Smooth muscle cell (in vitro differentiated cells): Measurements from ENCODE around the gene GAREM2. TPM values are rescaled to one million over a fixed set of nuclear protein-coding genes. Genes with fewer than 3 reads are reported as not detected.

Source experiments
- DNase-seq: peaks from one replicate; lab custom pipeline; 2025; ENCODE audit not compliant: unreplicated experiment; lab: John Stamatoyannopoulos, UW
- H2AFZ ChIP-seq: fragments of 200-600 bp; sonication (generic); 2 replicates; pipeline ENCODE4 v1.6.0; 2016; ENCODE audit warnings: antibody characterized with exemption, low read depth, mild to moderate bottlenecking
- H3F3A ChIP-seq: fragments of 200-600 bp; sonication (generic); 2 replicates; pipeline ENCODE4 v1.6.0; 2017; ENCODE audit warnings: antibody characterized with exemption, low read depth
- H3K27ac ChIP-seq: fragments of 200-600 bp; sonication (generic); 2 replicates; pipeline ENCODE4 v1.5.1; 2016; ENCODE audit warnings: low read depth, mild to moderate bottlenecking
- H3K27me3 ChIP-seq: fragments of 200-600 bp; sonication (generic); 2 replicates; pipeline ENCODE4 v1.6.1; 2016; ENCODE audit warnings: low read depth, mild to moderate bottlenecking
- H3K36me3 ChIP-seq: fragments of 200-600 bp; sonication (generic); 2 replicates; pipeline ENCODE4 v1.5.1; 2016; ENCODE audit warnings: low read depth
- H3K4me1 ChIP-seq: fragments of 200-600 bp; sonication (generic); 2 replicates; pipeline ENCODE4 v1.5.1; 2016; ENCODE audit warnings: low read depth
- H3K4me2 ChIP-seq: fragments of 200-600 bp; sonication (generic); 2 replicates; pipeline ENCODE4 v1.6.0; 2016; ENCODE audit warnings: mild to moderate bottlenecking
- H3K4me3 ChIP-seq: fragments of 200-600 bp; sonication (generic); 2 replicates; pipeline ENCODE4 v1.5.1; 2016; ENCODE audit warnings: mild to moderate bottlenecking
- H3K79me2 ChIP-seq: fragments of 200-600 bp; sonication (generic); 2 replicates; pipeline ENCODE4 v1.6.0; 2016; ENCODE audit warnings: low read depth, mild to moderate bottlenecking
- H3K9ac ChIP-seq: fragments of 200-600 bp; sonication (generic); 2 replicates; pipeline ENCODE4 v1.6.0; 2016; ENCODE audit warnings: low read depth
- H3K9me3 ChIP-seq: fragments of 200-600 bp; sonication (generic); replicated peaks from 2 replicates; pipeline ENCODE4 v1.5.1; 2016; ENCODE audit warnings: low read depth
- H4K20me1 ChIP-seq: fragments of 200-600 bp; sonication (generic); 2 replicates; pipeline ENCODE4 v1.6.0; 2016; ENCODE audit warnings: low read depth
- WGBS: methylation state at CpG from one replicate; pipeline ENCODE4 v1.1.7; 2016; ENCODE audit warnings: low lambda C conversion rate; 5-methylcytosine and 5-hydroxymethylcytosine counted together
- polyA plus RNA-seq: library from polyadenylated mRNA; unstranded; fragments of >200 nt; fragmentation: Nextera tagmentation; extraction: Ambion mirVana; gene quantifications from 2 replicates; pipeline ENCODE4 v1.2.1, GENCODE V29; 2016
- total RNA-seq: library from RNA; depleted of rRNA; stranded (reverse); fragments of >200 nt; gene quantifications from 2 replicates; pipeline ENCODE4 v1.2.3, GENCODE V29; 2014
- TF ChIP-seq, protein P1 (sequence below): fragments of 200-600 bp; sonication (generic); IDR thresholded peaks from 2 replicates; pipeline ENCODE4 v1.5.1; 2017; ENCODE audit warnings: borderline replicate concordance, mild to moderate bottlenecking, antibody characterized with exemption; ENCODE audit not compliant: insufficient read depth, poor library complexity, severe bottlenecking

Gene GAREM2
- total and polyA plus RNA-seq, 2 experiments from 2014 or later: 2.9 to 16.2 TPM

- DNase-seq: no peak
- TF ChIP-seq, protein P1, sequence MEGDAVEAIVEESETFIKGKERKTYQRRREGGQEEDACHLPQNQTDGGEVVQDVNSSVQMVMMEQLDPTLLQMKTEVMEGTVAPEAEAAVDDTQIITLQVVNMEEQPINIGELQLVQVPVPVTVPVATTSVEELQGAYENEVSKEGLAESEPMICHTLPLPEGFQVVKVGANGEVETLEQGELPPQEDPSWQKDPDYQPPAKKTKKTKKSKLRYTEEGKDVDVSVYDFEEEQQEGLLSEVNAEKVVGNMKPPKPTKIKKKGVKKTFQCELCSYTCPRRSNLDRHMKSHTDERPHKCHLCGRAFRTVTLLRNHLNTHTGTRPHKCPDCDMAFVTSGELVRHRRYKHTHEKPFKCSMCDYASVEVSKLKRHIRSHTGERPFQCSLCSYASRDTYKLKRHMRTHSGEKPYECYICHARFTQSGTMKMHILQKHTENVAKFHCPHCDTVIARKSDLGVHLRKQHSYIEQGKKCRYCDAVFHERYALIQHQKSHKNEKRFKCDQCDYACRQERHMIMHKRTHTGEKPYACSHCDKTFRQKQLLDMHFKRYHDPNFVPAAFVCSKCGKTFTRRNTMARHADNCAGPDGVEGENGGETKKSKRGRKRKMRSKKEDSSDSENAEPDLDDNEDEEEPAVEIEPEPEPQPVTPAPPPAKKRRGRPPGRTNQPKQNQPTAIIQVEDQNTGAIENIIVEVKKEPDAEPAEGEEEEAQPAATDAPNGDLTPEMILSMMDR: no peak
- H3K4me3 ChIP-seq: no peak overlapping the region
- no peak overlapping the region for H3K27ac ChIP-seq
- 92% methylated on average over 15 of the region's 15 CpGs for WGBS
- no peaks in the 10 kb centered on the region for H3K27me3 ChIP-seq
- H3K9ac ChIP-seq: no peak overlapping the region
- no peaks in the 10 kb centered on the region for H3K9me3 ChIP-seq
- H3K4me1 ChIP-seq: no peaks in the 10 kb centered on the region
- H3F3A ChIP-seq: no peaks in the 10 kb centered on the region
- no peak overlapping the region for H3K4me2 ChIP-seq
- H2AFZ ChIP-seq: no peak overlapping the region
- no peaks in the 10 kb centered on the region for H4K20me1 ChIP-seq
- no peaks in the 10 kb centered on the region for H3K36me3 ChIP-seq
- no peaks in the 10 kb centered on the region for H3K79me2 ChIP-seq
Measured at GRCh38 chr2:26187114-26187513, 14.2 kb downstream of the GAREM2 start.

GRCh38 chr2:26187537-26188104 lies 14.7 kb downstream of the GAREM2 start:
- Histone ChIP-seq H3K36me3 (no peaks in the 10 kb centered on the region), H3K4me1 (no peaks in the 10 kb centered on the region), H3K27me3 (no peaks in the 10 kb centered on the region), H3K79me2 (no peaks in the 10 kb centered on the region), H3K9me3 (no peaks in the 10 kb centered on the region), H3K4me3 (no peak overlapping the region), H3K9ac (no peak overlapping the region), H3K4me2 (no peak overlapping the region), H2AFZ (no peak overlapping the region), H3F3A (no peaks in the 10 kb centered on the region), H4K20me1 (no peaks in the 10 kb centered on the region), H3K27ac (no peak overlapping the region)
- DNase-seq: no peak
- TF ChIP-seq, protein P1: no peak
- WGBS: 97% methylated on average over 16 of the region's 16 CpGs

DNA sequence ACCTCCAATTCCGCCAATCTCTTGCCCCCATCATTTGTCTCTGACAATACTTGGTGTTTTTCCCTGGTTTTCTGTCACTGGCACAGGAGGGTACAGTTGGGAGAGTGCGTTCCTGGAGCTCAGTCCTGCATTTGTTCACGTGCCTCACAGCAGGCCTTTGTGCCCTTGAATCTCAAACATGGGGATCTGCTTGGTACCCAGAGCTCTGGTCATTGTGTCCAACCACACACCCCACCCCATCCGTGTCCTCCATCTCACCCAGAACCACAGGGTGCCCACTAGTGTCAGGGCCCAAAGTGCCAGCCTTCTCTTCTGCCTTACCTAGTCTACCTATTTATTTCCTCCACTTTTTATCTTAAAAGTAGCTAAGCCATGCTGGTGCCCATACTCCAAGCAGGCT lies 16.2 kb downstream of the GAREM2 start:
- no peaks in the 10 kb centered on the region for H3F3A ChIP-seq
- H3K79me2 ChIP-seq: no peaks in the 10 kb centered on the region
- no peak overlapping the region for H3K27ac ChIP-seq
- no peaks in the 10 kb centered on the region for H4K20me1 ChIP-seq
- H3K4me1 ChIP-seq: no peaks in the 10 kb centered on the region
- DNase-seq: no peak
- no peak overlapping the region for H2AFZ ChIP-seq
- no peaks in the 10 kb centered on the region for H3K27me3 ChIP-seq
- no peak overlapping the region for H3K9ac ChIP-seq
- H3K4me2 ChIP-seq: no peak overlapping the region
- 88% methylated on average over 4 of the region's 4 CpGs for WGBS
- no peaks in the 10 kb centered on the region for H3K36me3 ChIP-seq
- H3K9me3 ChIP-seq: no peaks in the 10 kb centered on the region
- TF ChIP-seq, protein P1: no peak
- H3K4me3 ChIP-seq: no peak overlapping the region

DNA sequence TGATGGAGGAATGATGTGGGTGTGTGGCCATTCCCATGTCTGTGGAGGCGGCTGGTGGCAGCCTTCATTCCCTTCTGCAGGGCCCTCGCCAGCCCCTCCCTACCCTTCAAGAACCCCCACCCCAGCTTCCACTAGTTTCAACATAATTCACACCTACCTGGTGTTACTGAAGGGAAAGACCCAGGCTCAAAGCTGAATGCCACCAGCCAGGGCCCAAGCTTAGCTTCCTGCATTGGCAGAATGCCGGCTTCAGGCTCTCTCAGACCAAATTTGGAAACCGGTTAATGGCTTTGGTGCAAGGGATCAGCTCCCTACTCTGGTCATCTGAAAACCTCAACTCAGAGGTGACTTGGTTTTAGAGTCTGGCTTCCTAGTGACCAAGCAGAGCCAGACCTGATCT lies 16.9 kb downstream of the GAREM2 start:
- no peak overlapping the region for H3K27ac ChIP-seq
- H3K4me2 ChIP-seq: no peak overlapping the region
- H3F3A ChIP-seq: no peaks in the 10 kb centered on the region
- H3K79me2 ChIP-seq: no peaks in the 10 kb centered on the region
- no peak overlapping the region for H3K9ac ChIP-seq
- H3K9me3 ChIP-seq: no peaks in the 10 kb centered on the region
- no peak overlapping the region for H2AFZ ChIP-seq
- H3K27me3 ChIP-seq: no peaks in the 10 kb centered on the region
- no peak for DNase-seq
- no peaks in the 10 kb centered on the region for H3K36me3 ChIP-seq
- over 99% methylated on average over 4 of the region's 4 CpGs for WGBS
- TF ChIP-seq, protein P1: no peak
- H4K20me1 ChIP-seq: no peaks in the 10 kb centered on the region
- H3K4me3 ChIP-seq: no peak overlapping the region
- H3K4me1 ChIP-seq: no peaks in the 10 kb centered on the region
